CD4-positive, alpha-beta T cell treated with Interleukin-12 subunit alpha and Interleukin-12 subunit beta, for 1 hour (primary cell): ENCODE data around the gene PLA2G5.

ENCODE experiments used
- DNase-seq: peaks from one replicate; pipeline ENCODE4 v3.0.0-alpha.2; 2020

Gene PLA2G5

DNA sequence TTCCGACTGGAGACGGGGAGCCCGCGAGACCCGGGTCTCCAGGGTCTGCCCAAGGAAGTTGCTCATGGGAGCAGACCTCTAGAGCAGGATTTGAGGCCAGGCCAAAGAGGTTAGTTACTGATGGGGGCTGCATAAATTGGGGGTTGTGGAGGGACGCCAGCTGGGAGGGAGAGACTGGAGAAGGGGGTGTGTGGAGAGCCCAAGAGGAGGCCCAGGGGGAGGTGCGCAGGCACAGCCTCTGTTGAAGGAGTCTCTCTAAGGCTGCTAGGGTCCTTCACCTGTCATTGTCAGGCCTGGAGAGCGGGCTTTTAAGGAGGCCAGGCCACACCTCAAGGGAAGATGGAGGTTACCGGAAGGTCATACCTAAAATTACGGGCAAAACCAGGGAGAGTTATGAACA is 363 bp downstream of the PLA2G5 start:
- no peak for DNase-seq

DNA sequence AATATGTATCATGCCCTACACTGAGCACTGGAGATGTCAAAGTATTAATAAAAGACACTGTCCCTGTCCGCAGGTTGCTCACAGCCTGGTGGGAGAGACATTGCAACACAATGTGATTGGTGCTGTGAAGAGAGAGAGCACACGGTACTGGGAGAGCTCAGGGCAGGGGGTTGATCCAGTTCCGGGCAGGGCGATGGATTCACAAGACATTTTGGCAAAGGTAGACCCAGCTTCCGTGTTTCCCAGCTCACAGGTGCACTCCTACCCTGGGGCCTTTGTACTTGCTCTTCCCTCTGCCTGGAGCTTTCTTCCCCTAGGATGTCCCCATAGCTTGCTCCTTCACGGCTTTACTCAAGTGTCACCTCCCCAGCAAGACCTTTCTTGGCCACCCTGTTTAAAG is 1.4 kb downstream of the PLA2G5 start:
- DNase-seq, result no peak

DNA sequence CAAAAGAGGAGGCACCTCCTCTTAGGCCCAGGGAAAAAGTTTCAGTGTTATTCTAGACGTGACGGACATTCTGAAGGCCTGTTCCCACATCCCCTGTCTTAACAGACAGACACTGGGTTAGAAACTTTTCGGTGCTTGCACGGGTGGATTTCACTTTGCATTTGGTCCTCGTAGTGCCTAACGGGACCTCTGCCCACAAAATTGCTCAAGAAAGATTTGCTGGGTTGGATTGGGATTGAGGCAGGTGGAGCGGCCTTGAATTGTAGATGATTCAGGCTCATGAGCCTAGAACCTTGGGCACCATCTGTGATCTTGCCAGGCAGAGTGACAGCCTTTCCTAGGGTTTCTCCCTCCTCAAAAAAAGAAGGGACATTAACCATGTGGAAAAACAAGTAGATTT is 2.8 kb downstream of the PLA2G5 start:
- no peak for DNase-seq

DNA sequence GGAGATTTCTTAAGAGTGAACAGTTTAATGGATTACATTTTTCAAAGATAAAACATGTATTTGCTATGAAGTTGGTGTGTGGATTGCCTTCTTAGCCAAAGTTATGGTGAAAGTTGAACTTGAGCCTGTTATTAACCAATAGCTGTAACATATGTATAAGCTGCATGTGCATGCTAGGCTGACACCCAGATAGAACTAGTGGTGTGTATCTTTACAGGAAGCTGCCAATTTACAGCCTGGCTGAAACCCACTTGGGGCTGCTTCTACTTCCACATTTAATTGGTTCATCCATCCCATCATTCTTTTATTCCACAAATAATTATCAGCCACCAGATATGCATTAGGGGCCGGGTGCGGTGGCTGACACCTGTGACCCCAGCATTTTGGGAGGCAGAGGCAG is 3.3 kb downstream of the PLA2G5 start:
- DNase-seq, result no peak

DNA sequence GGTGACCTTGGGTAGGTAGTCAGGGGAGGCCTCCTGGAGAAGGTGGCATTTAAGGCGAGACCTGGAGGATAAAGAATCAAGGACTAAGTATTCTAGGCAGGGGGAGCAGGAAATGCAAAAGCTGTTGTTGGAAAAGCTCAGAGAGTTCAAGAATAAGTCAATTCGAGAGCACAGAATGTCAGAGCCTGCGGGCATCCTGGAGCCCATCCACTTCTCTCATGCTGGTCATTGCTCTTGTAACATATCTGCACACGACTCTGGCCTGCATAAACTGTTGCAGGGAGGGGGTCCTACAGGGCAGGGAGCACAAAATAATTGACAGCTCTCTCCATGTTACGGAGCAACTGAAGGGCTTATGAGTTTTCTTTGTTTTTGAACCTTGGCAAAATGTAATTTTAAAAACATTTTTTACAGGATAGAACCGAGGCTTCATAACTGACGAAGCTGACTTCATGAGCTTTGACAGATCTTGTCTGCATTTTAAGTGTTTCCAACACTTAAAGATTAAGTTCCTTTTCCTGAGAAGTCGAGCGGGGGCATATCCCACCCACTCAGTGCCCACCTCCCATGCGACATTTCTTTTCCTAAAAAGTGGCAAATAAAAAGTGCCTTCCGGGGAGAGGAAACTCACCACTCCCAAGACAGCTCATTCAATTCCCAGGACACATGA is 4.2 kb downstream of the PLA2G5 start:
- DNase-seq, result no peak

DNA sequence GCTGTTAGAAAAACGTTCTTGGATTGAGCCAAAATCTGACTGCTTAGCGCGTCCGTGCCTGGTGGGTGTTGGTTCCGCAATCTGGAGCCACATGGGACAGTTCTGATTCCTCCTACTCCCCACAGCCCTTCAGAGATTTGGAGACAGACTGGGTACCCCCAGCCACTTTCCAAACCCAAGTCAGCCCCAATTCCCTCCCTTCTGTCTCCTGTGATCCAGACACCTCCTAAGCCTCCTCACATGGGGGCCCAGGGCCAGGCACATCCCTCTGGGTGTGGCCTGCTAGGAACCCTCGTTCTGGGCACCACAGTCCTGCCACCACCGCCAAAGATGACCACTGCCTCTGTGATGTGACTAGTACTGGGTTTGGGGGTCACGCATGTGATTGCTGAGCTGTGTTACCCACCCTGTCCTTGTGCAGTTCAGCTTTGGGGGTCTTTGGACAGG is 4.8 kb downstream of the PLA2G5 start:
- no peak for DNase-seq

DNA sequence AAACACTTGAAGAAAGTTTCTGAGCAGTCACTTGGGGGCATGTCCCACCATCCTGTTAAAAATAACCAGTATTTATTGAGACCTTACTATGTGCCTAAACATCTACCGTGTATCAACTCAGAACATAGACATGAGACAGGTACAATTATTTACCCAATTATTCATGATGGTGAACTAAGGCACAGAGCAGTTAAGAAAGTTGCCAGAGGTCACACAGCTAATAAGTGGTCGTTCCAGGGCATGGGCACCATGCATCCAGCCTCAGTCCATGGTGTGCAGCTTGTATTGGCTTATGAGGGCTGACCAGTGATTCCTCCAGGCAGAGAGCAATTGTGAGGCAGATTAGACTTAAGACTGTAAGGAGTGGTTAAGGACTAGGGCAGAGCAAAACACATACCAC is 5.4 kb downstream of the PLA2G5 start:
- no peak for DNase-seq

DNA sequence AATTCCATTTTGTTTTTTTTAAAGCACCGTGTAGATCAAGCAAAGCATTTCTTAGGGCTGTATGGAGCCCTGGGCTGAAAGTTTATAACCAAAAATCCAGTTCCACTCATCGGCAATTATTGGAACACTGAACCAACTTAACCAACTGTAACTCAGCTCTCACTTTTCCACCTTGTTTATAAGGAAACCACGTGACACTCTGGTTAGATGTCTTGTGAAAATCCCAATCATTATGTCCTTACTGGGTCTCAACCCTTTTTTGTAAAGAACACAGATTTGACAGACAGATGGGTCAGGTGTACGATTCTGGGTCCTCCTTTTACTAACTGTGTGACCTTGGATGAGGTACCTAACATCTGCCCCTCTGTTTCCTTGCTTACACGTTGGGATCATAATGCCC is 6.2 kb downstream of the PLA2G5 start:
- DNase-seq, result no peak

DNA sequence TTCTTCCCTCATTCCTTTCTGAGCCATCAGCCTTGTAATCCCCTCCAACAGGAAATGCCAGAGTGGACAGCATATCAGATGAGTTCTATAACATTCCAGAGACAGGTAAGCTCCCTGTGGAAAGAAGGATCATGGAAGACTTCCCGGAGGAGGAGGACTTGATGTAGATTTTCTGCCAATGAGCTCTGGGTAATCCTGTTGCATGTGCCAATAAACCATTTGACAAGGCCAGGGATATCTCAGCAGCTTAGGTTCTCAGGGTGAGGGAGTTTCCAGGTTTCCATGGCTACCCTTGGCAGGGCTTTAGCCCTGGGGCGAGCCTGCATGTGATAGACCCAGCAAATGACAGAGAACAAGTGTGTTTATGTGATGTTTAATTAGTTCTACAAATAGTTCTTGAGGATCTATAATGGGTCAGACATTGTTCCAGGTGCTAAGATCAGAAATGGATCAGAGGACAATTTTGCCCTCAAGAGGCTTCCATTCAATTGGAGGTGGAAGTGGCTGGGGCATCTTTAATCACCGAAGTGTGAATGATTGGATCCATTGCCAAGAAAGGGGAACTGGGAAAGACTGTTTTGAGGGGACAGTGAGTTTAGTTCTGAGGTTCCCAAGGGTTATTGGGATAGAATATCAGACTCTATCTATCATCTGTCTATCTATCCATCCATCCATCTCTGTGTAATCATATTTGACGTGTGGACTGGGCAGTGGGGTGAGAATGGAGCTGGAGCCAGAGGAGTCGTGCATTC is 6.9 kb downstream of the PLA2G5 start:
- DNase-seq, result no peak

DNA sequence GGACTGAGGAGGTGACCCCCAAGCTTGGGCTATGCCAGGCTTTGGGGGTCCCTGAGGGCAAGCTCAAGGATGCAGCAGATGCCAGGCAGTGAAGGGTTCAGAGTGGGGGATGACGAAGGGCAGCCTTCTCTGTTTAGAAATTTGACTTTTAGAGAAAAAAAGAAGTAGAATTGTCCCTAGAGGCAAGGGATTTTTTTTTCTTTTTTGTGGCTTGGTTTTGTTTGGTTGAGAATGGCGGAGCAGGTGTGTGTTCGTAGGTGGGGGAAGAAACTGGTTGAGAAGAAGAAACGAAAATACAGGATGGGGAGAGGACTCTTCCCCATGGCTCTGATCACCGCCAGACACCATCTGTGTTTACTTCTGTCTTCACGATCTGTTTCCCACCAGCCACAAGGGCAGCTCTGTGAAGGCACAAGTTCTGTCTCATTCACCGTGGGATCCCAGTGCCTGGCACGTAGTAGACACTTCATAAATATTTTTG is 8.2 kb downstream of the PLA2G5 start:
- no peak for DNase-seq

DNA sequence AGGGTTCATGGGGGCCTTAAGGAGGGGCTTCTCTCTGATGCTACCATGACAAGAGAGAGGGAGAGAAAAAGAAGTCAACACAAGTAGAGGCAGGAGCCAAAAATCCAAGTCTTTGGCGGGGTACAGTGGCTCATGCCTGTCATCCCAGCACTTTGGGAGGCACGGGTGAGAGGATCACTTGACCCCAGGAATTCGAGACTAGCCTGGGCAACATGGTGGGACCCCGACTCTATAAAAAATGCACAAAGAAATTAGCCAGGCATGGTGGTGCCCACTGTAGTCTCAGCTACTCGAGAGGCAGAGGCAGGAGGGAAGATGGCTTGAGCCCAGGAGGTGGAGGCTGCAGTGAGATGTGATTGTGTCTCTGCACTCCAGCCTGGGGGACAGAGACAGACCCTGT is 8.7 kb downstream of the PLA2G5 start:
- DNase-seq, result no peak

DNA sequence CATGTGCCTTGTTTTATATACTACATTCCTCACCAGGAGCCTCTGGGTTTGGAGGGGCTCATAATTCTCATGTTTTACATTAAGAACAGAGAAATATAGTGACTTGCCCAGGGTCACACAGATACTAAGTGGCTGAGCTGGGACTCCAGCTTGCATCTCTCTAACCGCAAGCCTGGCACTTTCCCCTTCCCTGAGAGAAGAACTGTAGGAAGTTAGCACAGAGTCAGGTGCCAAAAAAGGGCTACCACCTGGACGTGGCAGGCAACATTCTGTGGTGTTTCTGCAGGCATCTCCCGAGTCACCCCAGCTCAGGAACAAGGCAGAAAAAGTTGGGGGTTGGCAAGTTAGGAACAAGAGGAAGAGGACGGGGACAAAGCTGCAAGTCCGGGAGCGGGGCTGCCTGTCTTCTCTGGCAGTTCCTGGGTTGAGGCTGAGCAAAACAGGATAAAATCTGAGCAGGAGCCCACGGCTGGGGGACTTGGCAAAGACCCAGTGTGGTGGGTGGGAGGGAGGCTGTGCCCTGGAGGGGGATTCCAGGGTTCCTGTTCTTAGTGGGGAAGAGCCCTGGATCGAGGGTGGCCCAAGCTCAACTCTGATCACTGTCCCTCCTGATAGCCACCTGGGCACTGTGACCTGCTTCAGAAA is 9.8 kb downstream of the PLA2G5 start:
- DNase-seq, result no peak

DNA sequence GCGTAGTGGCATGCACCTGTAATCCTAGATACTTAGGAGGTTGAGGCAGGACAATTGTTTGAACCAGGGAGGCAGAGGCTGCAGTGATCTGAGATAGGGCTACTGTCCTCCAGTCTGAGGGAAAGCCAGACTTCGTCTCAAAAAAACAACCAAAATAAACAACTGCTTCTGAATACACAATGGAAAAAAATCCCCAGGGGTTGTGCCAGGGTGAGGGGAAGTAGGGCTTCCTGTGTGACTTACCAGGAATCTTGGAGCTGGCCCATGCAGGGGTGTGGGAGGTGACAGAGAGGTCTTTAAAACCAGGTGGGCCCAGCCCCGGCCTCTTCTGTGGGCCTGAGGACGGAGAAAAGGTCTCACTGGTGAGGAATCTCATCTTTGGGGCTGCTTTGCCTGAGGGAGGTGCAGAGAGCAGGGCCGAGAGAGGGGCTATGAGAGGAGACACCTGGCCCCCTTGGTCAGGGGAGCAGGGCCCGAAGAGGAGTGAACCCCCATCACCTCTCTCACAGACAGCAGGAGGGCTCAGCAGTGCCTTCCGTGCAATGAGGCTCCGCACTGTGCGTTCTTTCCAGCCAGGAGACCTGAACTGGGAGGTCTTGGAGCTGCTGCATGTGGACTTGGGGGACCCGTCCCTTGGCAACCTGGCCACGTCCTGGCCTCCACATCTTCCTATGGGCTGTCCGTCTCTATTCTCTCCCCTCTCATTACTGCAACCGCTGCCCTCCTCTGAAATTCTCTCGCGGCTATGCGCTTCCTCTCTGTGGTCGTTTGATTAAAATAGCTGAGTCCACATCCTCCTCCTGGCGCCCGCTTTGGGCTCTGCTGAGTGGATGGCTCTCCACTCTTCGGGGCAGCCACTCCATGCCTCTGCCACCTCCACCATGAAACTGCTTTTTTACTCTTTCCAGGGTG is 10.7 kb downstream of the PLA2G5 start:
- DNase-seq, result peak; percentile 8

DNA sequence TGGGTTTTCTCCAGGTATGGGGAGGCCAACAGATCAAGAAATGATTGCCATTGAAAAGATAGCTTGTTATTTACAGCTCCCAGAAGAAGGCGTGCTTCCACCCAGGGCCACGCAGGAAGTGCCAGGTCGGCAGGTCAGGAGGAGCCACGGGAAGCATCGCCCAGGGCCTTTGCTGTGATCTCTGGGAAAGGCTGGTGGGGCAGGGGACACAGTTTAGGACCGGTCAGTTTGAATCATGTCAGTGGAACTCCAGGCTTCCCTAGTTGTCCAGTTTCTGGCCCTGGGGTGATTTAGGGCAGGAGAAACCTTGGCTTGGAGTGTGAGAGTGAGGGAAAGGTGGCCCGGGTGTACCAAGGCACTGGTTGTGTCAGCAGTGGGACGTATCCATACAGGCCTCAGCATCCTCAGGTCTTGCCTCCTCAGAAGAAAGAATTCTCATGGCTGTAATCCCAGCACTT is 11.4 kb downstream of the PLA2G5 start:
- no peak for DNase-seq

DNA sequence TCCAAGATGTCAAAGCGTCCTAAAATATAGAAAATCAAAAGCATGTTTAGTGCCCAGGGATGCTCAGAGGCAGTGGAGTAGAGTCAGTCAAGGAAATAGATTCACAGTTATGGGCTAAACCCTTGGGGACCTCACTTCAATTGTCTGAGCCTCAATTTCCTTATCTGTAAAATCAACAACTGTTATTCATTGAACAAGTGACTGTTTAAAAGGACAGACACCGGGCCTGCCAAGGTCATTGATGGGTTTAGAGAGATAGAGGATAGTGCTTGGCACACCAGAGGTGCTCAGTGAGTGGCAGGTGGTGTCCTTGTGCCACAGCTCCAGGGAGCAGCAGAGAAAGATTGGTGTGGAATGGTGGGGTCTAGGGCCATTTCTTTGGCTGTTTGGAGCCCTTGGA is 12.8 kb downstream of the PLA2G5 start:
- no peak for DNase-seq

DNA sequence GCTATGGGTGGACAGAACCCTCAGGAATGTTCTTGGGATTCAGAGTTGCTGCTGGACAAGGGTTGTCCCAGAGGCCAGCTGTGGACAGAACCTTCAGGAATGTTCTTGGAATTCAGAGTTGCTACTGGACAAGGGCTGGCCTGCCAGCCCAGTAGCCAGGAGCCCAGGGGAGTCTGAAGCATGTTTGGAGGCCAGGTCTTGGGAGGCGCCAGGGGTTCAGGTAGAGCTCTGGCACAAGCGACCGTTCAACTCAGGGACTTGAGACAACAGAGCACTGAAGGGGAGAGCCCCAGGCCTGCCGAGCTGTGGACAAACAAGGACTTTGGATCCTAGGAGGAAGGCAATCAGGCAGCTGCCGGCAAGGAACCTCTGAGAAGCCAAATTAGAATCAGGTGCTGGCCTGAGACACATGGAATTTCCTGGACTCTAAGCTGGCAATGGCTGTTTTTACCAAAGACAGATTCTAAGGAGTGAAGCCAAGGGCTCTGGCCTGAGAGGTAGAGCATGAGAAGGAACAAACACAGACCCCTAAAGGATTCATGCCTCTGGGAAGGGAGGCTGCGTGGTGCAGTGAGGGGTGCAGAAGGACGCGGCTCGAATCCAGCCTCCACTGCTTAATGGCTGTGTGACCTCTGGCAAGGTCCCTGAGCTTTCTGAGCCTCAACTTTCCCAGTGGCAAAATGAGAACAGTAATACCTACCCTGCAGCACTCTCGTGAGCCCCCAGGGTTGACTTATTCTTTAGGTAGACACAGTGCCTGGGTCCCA is 13.4 kb downstream of the PLA2G5 start:
- no peak for DNase-seq

DNA sequence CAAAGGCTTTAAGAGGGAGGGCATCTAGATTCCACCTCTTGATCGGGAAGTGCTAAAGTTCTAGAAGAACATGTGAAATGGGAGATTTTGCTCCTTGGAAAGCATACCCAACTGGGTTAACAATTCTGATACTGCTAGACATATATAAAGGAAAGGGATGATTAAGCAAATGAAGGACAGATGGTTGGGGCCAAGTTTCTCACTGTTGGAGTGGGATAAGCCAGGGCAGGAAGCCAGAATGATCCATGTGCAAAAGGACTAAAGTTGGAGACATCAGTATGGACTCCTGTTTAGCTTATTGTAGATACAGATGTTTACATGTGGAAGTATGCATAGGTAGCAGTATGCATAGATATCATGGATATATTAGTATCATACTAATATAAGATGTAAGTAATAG is 16.8 kb downstream of the PLA2G5 start:
- DNase-seq, result no peak

DNA sequence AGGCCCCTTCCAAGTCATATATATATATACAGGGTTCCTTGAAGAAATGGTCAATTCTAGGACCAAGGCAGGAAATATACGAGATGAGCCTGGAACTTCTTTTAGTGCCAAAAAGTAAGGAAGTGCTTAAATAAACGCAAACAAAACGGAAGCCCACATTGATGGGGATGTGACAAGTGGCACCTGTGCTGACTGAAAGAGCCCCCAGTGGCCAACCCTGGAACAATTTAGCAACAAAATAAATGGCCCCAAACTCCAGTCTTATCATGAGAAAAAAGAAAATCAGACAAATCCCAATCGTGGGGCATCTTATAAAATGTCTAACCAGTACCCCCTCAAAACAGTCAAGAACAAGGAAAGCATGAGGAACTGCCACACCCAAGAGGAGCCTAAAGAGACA is 17.7 kb downstream of the PLA2G5 start:
- DNase-seq, result no peak

DNA sequence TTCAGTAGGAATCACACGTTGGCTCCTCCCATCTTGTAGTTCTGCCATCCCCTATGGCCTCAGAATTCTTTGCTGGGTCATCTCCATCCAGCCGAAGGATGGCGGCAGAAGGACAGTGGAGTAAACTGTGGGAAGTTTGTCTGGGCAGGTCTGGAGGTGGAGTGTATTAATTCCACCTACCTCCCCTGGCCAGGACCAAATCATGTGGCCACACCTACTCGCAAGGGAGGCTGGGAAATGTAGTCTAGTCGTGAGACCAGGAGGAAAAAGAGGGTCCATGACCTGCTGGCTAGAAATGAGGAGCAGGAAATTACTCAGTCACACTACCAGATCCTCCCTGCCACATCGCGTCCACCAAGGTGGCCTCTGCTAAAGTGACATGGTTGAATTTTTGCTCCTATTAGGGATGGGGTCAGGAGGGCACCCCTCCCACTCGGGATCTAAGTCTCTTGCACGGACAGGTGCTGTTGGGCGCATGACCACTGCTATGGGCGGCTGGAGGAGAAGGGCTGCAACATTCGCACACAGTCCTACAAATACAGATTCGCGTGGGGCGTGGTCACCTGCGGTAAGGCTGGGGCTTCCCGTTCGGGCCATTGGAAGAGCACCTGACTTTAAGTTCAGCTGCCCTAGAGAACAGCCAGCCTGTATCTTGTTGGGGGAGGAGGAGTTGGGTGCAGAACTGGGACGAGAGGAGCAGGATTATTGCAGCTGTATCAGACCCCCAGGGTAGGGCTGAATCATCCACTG is 19.5 kb downstream of the PLA2G5 start:
- no peak for DNase-seq

DNA sequence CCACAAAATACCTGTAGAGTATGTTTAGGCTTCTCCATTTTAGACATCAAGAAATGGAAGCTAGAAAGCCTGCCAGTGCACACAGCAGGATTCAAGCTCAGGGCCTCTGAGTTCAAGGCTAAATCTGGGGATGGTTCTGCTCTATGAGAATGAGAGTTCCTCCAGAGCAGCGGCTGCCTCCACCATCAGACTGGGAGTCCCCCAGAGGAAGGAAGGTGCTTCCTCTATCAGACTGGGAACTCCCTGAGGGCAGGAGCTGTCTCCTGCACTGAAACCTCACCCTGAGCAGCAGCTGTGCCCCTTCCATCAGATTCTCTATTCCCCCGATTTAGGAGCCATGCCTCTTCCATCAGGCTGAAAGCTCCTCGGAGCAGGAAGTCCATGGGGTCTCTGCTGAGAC is 20.1 kb downstream of the PLA2G5 start:
- no peak for DNase-seq

DNA sequence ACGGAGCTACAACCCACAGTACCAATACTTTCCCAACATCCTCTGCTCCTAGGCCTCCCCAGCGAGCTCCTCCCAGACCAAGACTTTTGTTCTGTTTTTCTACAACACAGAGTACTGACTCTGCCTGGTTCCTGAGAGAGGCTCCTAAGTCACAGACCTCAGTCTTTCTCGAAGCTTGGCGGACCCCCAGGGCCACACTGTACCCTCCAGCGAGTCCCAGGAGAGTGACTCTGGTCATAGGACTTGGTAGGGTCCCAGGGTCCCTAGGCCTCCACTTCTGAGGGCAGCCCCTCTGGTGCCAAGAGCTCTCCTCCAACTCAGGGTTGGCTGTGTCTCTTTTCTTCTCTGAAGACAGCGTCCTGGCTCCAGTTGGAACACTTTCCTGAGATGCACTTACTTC is 20.6 kb downstream of the PLA2G5 start:
- no peak for DNase-seq
